ENCODE results near the gene LCN15. TPM values are rescaled to one million over a fixed set of nuclear protein-coding genes. Genes with fewer than 3 reads are reported as not detected.

The LCN15 gene
- total RNA-seq, 4 donors from 2014 or later, result 6.4 to 11.9 TPM; not detected in 2

DNA sequence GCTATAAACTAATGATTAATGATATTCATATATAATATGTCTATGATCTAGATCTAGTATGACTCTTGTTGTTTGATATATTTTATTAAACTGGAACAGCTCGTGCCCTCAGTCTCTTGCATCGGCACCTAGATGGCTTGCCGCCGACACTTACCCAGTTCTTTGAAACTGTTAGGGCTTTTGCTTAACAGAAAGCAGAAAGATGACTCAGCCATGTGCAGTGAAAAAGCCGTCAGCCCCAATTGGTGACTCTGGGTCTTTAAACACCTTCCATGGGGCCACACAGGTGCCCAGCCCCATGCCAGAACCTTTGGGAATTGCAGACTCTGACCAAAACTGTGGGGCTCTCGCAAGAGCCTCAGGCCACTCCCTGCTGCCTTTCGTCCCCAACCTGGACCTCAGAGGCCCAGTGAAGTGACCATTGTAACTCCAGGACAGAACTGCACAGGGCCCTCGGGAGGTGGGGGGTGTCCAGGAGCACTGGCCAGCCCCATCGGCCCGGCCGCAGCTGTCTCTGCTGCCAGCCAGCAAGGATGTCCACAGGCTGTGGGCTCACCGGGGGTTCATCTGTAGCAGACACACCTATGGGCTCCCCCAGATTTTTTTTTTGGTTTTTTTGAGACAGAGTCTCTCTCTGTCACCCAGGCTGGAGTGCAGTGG lies 29.4 kb downstream of the LCN15 start:
- Histone ChIP-seq H3K9me3 (no peaks in the 10 kb centered on the region), H3K4me3 (no peak overlapping the region), H3K27me3 (peaks cover 4% of the 10 kb centered on the region), H3K4me1 (no peaks in the 10 kb centered on the region), H3K36me3 (no peaks in the 10 kb centered on the region), H3K27ac (no peak overlapping the region)
- in situ Hi-C loops (cut with MboI; ENCODE audit: low pct_ligation_motif_present in 1 of 4, low pct_unique_long_range_greater_than_20kb in 1 of 4, low sequenced_read_pairs in 3 of 4), result no loop called here
- WGBS, 2 donors (ENCODE audit: low coverage in 1 of 2), result 78 to 91% methylated on average over 5 to 12 of the region's 12 CpGs
- intact Hi-C loops (cut with DNase I; ENCODE audit: low total_unique reads), result no loop called here
- no peak for DNase-seq
- no peak for TF ChIP-seq EP300 (IDR thresholded peaks at IDR 0.05; ENCODE audit: low read depth)
- no peak for TF ChIP-seq POLR2AphosphoS5 (IDR thresholded peaks at IDR 0.05)
- no peak for TF ChIP-seq POLR2A (IDR thresholded peaks at IDR 0.05)
- TF ChIP-seq, protein P1, sequence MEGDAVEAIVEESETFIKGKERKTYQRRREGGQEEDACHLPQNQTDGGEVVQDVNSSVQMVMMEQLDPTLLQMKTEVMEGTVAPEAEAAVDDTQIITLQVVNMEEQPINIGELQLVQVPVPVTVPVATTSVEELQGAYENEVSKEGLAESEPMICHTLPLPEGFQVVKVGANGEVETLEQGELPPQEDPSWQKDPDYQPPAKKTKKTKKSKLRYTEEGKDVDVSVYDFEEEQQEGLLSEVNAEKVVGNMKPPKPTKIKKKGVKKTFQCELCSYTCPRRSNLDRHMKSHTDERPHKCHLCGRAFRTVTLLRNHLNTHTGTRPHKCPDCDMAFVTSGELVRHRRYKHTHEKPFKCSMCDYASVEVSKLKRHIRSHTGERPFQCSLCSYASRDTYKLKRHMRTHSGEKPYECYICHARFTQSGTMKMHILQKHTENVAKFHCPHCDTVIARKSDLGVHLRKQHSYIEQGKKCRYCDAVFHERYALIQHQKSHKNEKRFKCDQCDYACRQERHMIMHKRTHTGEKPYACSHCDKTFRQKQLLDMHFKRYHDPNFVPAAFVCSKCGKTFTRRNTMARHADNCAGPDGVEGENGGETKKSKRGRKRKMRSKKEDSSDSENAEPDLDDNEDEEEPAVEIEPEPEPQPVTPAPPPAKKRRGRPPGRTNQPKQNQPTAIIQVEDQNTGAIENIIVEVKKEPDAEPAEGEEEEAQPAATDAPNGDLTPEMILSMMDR (IDR thresholded peaks at IDR 0.05), result no peak

DNA sequence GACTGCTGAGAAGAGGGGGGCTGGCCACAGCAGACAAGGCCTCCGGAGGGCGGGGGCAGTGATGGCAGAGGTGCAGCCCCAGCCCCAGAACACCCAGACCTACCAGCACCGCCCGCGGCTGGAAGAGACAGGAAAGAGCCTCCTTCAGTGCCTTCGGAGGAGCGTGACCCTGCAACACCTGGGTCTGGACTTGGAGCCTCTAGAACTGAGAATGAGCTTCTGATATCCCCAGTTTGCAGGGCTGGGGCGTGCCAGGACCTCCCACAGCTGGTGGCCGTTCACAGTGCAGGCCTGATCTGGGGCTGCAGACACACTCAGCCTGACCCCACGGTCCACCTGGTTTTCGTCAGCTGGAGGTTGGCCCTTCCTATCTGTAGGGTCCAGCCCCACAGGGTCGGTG lies 30.7 kb downstream of the LCN15 start:
- H3K4me1 ChIP-seq, result peaks cover 3 to 10% (median 7%) of the 10 kb centered on the region in 4 donors
- no peaks in the 10 kb centered on the region for H3K9me3 ChIP-seq
- no peak for DNase-seq
- no peaks in the 10 kb centered on the region for H3K27me3 ChIP-seq
- TF ChIP-seq POLR2A (IDR thresholded peaks at IDR 0.05) (no peak), POLR2AphosphoS5 (IDR thresholded peaks at IDR 0.05) (no peak), EP300 (IDR thresholded peaks at IDR 0.05; ENCODE audit: low read depth) (no peak)
- TF ChIP-seq, protein P1 (IDR thresholded peaks at IDR 0.05), result no peak
- in situ Hi-C loops (cut with MboI; ENCODE audit: low pct_ligation_motif_present in 1 of 4, low pct_unique_long_range_greater_than_20kb in 1 of 4, low sequenced_read_pairs in 3 of 4) (no loop called here), intact Hi-C loops (cut with DNase I; ENCODE audit: low total_unique reads) (no loop called here)
- 71% methylated on average over 11 of the region's 12 CpGs; no CpG with 5 or more reads in 1 of the 2 donors for WGBS, 2 donors (ENCODE audit: low coverage in 1 of 2)
- H3K36me3 ChIP-seq, result no peaks in the 10 kb centered on the region
- no peak overlapping the region for H3K27ac ChIP-seq
- H3K4me3 ChIP-seq, result no peak overlapping the region

DNA sequence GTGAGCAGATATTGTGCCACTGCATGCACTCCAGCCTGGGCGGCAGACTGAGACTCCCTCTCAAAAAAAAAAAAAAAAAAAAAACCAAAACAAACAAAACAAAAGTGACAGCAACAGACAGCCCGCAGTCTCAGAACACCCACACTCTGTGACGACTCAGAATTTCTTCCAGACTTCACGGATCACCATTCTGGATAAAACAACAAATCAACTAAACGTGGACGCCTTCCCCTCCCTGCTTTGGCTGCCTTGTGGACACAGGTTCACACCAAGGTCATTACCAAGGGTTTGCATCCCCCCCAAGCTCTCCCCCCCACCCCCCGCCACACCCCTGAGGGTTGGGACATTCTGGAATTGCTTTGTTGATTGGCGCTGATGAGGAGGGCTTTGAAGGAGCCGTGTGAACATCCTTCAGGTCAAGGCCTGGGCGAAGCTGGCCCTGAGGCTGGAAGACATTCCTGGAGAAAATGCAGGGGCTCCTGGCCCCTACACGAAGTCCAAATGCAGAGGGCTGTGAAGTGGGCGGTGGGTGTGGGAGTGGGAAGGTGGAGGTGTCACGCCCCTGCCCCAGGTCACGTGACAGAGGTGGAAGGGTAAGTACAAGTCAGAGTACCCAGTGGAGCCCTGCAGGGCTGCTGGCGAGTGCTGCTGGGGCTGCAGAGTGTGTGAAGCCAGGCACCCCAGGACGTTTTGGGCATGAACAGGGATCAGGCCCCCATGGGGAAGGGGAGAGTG lies 31.7 kb downstream of the LCN15 start:
- intact Hi-C loops (cut with DNase I; ENCODE audit: low total_unique reads) (no loop called here), in situ Hi-C loops (cut with MboI; ENCODE audit: low pct_ligation_motif_present in 1 of 4, low pct_unique_long_range_greater_than_20kb in 1 of 4, low sequenced_read_pairs in 3 of 4) (no loop called here)
- Histone ChIP-seq H3K4me1 (peaks cover 3 to 13% (median 11%) of the 10 kb centered on the region in 4 donors), H3K4me3 (no peak overlapping the region), H3K9me3 (no peaks in the 10 kb centered on the region), H3K36me3 (no peaks in the 10 kb centered on the region), H3K27me3 (no peaks in the 10 kb centered on the region), H3K27ac (no peak overlapping the region)
- DNase-seq, result no peak
- WGBS, 2 donors (ENCODE audit: low coverage in 1 of 2), result 74 to 76% methylated on average over 5 to 16 of the region's 16 CpGs
- TF ChIP-seq, protein P1 (IDR thresholded peaks at IDR 0.05), result no peak
- no peak for TF ChIP-seq EP300 (IDR thresholded peaks at IDR 0.05; ENCODE audit: low read depth)

DNA sequence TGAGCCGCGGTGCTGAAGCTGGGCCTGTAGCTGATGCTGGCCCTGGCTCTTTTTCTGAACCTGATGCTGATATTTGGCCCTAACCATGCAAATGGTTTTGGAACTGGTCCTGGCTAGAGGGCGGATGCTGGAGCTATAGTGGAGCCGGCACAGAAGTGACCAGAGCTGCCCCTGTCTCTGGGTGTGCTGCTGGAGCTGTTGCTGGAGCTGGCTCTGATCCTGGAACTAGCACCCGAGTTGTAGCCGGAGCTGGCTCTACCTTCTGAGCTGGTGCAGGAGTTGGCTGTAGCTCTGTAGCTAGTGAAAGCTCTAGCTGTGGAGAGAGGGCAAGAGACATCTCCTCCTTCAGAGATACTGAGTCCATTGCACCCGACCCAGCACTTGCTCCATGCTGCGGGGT lies 34.4 kb downstream of the LCN15 start:
- DNase-seq, result no peak
- H3K9me3 ChIP-seq, result no peaks in the 10 kb centered on the region
- no peak overlapping the region for H3K27ac ChIP-seq
- in situ Hi-C loops (cut with MboI; ENCODE audit: low pct_ligation_motif_present in 1 of 4, low pct_unique_long_range_greater_than_20kb in 1 of 4, low sequenced_read_pairs in 3 of 4) (no loop called here), intact Hi-C loops (cut with DNase I; ENCODE audit: low total_unique reads) (loop anchor here (5.0 kb wide), 1 partner anchor 43 kb away; the partner anchor contains the start of gene AGPAT2)
- WGBS, 2 donors (ENCODE audit: low coverage in 1 of 2), result 93% methylated on average over 8 of the region's 8 CpGs; no CpG with 5 or more reads in 1 of the 2 donors
- H3K4me3 ChIP-seq, result no peak overlapping the region
- peaks cover 15 to 34% (median 27%) of the 10 kb centered on the region in 4 donors for H3K4me1 ChIP-seq
- peaks cover 0 to 8% (median 2%) of the 10 kb centered on the region in 4 donors for H3K36me3 ChIP-seq
- no peaks in the 10 kb centered on the region for H3K27me3 ChIP-seq
- TF ChIP-seq, protein P1 (IDR thresholded peaks at IDR 0.05), result no peak
- TF ChIP-seq POLR2A (IDR thresholded peaks at IDR 0.05) (no peak), EP300 (IDR thresholded peaks at IDR 0.05; ENCODE audit: low read depth) (no peak), POLR2AphosphoS5 (IDR thresholded peaks at IDR 0.05) (no peak)

All from transverse colon (tissue), 4 donors.